HG02885 (cell line): Measurements from ENCODE around the gene CACHD1.
"Not testable (repeated sequence)": the region's sequence is repeated elsewhere in the genome, so short reads cannot be mapped to it uniquely, and the experiment has no call there.

Experiments used
- ATAC-seq: cut with Tn5 transposase; IDR thresholded peaks from one replicate; pipeline ENCODE4 v1.9.1; 2021; ENCODE audit warnings: mild to moderate bottlenecking; ENCODE audit not compliant: unreplicated experiment, poor library complexity

The CACHD1 gene

GRCh38 chr1:64493831-64494230 lies 23.9 kb downstream of the CACHD1 start:
- ATAC-seq: no peak

GRCh38 chr1:64494659-64495058 lies 24.7 kb downstream of the CACHD1 start:
- ATAC-seq: no peak

GRCh38 chr1:64495878-64496277 lies 25.9 kb downstream of the CACHD1 start:
- ATAC-seq: no peak

GRCh38 chr1:64496606-64497005 lies 26.7 kb downstream of the CACHD1 start:
- ATAC-seq: no peak

GRCh38 chr1:64497088-64497883 lies 27.4 kb downstream of the CACHD1 start:
- ATAC-seq: no peak

GRCh38 chr1:64498325-64498724 lies 28.4 kb downstream of the CACHD1 start:
- ATAC-seq: no peak

- ATAC-seq: no peak
Measured at GRCh38 chr1:64499011-64499410, 29.1 kb downstream of the CACHD1 start.

GRCh38 chr1:64499966-64500365 lies 30.0 kb downstream of the CACHD1 start:
- ATAC-seq: no peak

- ATAC-seq: no peak
Measured at GRCh38 chr1:64502083-64502482, 32.2 kb downstream of the CACHD1 start.

GRCh38 chr1:64502931-64503330 lies 33.0 kb downstream of the CACHD1 start:
- ATAC-seq: no peak

- no peak for ATAC-seq
Measured at GRCh38 chr1:64505232-64505943, 35.5 kb downstream of the CACHD1 start.

- no peak for ATAC-seq
Measured at GRCh38 chr1:64505944-64506655, 36.2 kb downstream of the CACHD1 start.

GRCh38 chr1:64508629-64509028 lies 38.7 kb downstream of the CACHD1 start:
- ATAC-seq: no peak

GRCh38 chr1:64511044-64511443 lies 41.1 kb downstream of the CACHD1 start:
- ATAC-seq: no peak

GRCh38 chr1:64512206-64512605 lies 42.3 kb downstream of the CACHD1 start:
- ATAC-seq: not testable (repeated sequence)

GRCh38 chr1:64513545-64513944 lies 43.6 kb downstream of the CACHD1 start:
- ATAC-seq: no peak

GRCh38 chr1:64514197-64514765 lies 44.4 kb downstream of the CACHD1 start:
- no peak for ATAC-seq

GRCh38 chr1:64515427-64515826 lies 45.5 kb downstream of the CACHD1 start:
- no peak for ATAC-seq

- ATAC-seq: no peak
Measured at GRCh38 chr1:64516301-64516700, 46.4 kb downstream of the CACHD1 start.

- ATAC-seq: no peak
Measured at GRCh38 chr1:64516803-64517568, 47.1 kb downstream of the CACHD1 start.
